Smooth muscle cell (in vitro differentiated cells): ENCODE results near the gene ID4. TPM values are rescaled to one million over a fixed set of nuclear protein-coding genes. Genes with fewer than 3 reads are reported as not detected.

ENCODE experiments used
- DNase-seq: peaks from one replicate; lab custom pipeline; 2025; ENCODE audit not compliant: unreplicated experiment; lab: John Stamatoyannopoulos, UW
- H2AFZ ChIP-seq: fragments of 200-600 bp; sonication (generic); 2 replicates; pipeline ENCODE4 v1.6.0; 2016; ENCODE audit warnings: antibody characterized with exemption, low read depth, mild to moderate bottlenecking
- H3F3A ChIP-seq: fragments of 200-600 bp; sonication (generic); 2 replicates; pipeline ENCODE4 v1.6.0; 2017; ENCODE audit warnings: antibody characterized with exemption, low read depth
- H3K27ac ChIP-seq: fragments of 200-600 bp; sonication (generic); 2 replicates; pipeline ENCODE4 v1.5.1; 2016; ENCODE audit warnings: low read depth, mild to moderate bottlenecking
- H3K27me3 ChIP-seq: fragments of 200-600 bp; sonication (generic); 2 replicates; pipeline ENCODE4 v1.6.1; 2016; ENCODE audit warnings: low read depth, mild to moderate bottlenecking
- H3K36me3 ChIP-seq: fragments of 200-600 bp; sonication (generic); 2 replicates; pipeline ENCODE4 v1.5.1; 2016; ENCODE audit warnings: low read depth
- H3K4me1 ChIP-seq: fragments of 200-600 bp; sonication (generic); 2 replicates; pipeline ENCODE4 v1.5.1; 2016; ENCODE audit warnings: low read depth
- H3K4me2 ChIP-seq: fragments of 200-600 bp; sonication (generic); 2 replicates; pipeline ENCODE4 v1.6.0; 2016; ENCODE audit warnings: mild to moderate bottlenecking
- H3K4me3 ChIP-seq: fragments of 200-600 bp; sonication (generic); 2 replicates; pipeline ENCODE4 v1.5.1; 2016; ENCODE audit warnings: mild to moderate bottlenecking
- H3K79me2 ChIP-seq: fragments of 200-600 bp; sonication (generic); 2 replicates; pipeline ENCODE4 v1.6.0; 2016; ENCODE audit warnings: low read depth, mild to moderate bottlenecking
- H3K9ac ChIP-seq: fragments of 200-600 bp; sonication (generic); 2 replicates; pipeline ENCODE4 v1.6.0; 2016; ENCODE audit warnings: low read depth
- H3K9me3 ChIP-seq: fragments of 200-600 bp; sonication (generic); replicated peaks from 2 replicates; pipeline ENCODE4 v1.5.1; 2016; ENCODE audit warnings: low read depth
- H4K20me1 ChIP-seq: fragments of 200-600 bp; sonication (generic); 2 replicates; pipeline ENCODE4 v1.6.0; 2016; ENCODE audit warnings: low read depth
- CTCF ChIP-seq: fragments of 200-600 bp; sonication (generic); IDR thresholded peaks from 2 replicates; pipeline ENCODE4 v1.5.1; 2017; ENCODE audit warnings: borderline replicate concordance, mild to moderate bottlenecking, antibody characterized with exemption; ENCODE audit not compliant: insufficient read depth, poor library complexity, severe bottlenecking
- WGBS: methylation state at CpG from one replicate; pipeline ENCODE4 v1.1.7; 2016; ENCODE audit warnings: low lambda C conversion rate; 5-methylcytosine and 5-hydroxymethylcytosine counted together
- polyA plus RNA-seq: library from polyadenylated mRNA; unstranded; fragments of >200 nt; fragmentation: Nextera tagmentation; extraction: Ambion mirVana; gene quantifications from 2 replicates; pipeline ENCODE4 v1.2.1, GENCODE V29; 2016
- total RNA-seq: library from RNA; depleted of rRNA; stranded (reverse); fragments of >200 nt; gene quantifications from 2 replicates; pipeline ENCODE4 v1.2.3, GENCODE V29; 2014

Gene ID4
- total and polyA plus RNA-seq, 2 experiments from 2014 or later = 123 to 181 TPM

- Histone ChIP-seq H3K4me3 (peak overlapping the region; percentile 57), H3K79me2 (no peaks in the 10 kb centered on the region), H3K4me1 (peaks cover 26% of the 10 kb centered on the region), H3K9me3 (no peaks in the 10 kb centered on the region), H3F3A (peaks cover 24% of the 10 kb centered on the region), H3K27me3 (no peaks in the 10 kb centered on the region), H3K9ac (peak overlapping the region; percentile 97), H3K4me2 (peak overlapping the region; percentile 90), H2AFZ (peak overlapping the region; percentile 26), H3K36me3 (no peaks in the 10 kb centered on the region), H4K20me1 (no peaks in the 10 kb centered on the region), H3K27ac (peak overlapping the region; percentile 100)
- DNase-seq = no peak
- WGBS = 22% methylated on average over 6 of the region's 6 CpGs
- no peak for TF ChIP-seq CTCF
Measured at GRCh38 chr6:19805129-19805481, 32.1 kb upstream of the ID4 start.

GRCh38 chr6:19806971-19807396 is 30.2 kb upstream of the ID4 start:
- Histone ChIP-seq H3F3A (peaks cover 24% of the 10 kb centered on the region), H3K79me2 (no peaks in the 10 kb centered on the region), H3K4me3 (no peak overlapping the region), H3K4me1 (peaks cover 26% of the 10 kb centered on the region), H2AFZ (no peak overlapping the region), H3K9me3 (no peaks in the 10 kb centered on the region), H3K27ac (no peak overlapping the region), H4K20me1 (no peaks in the 10 kb centered on the region), H3K4me2 (no peak overlapping the region), H3K36me3 (no peaks in the 10 kb centered on the region), H3K27me3 (no peaks in the 10 kb centered on the region), H3K9ac (no peak overlapping the region)
- TF ChIP-seq CTCF = no peak
- WGBS = 96% methylated on average over 15 of the region's 21 CpGs
- no peak for DNase-seq

GRCh38 chr6:19811397-19812079 is 25.6 kb upstream of the ID4 start:
- no peaks in the 10 kb centered on the region for H3K4me1 ChIP-seq
- H3K4me2 ChIP-seq = no peak overlapping the region
- no peaks in the 10 kb centered on the region for H3K27me3 ChIP-seq
- no peak for TF ChIP-seq CTCF
- no peaks in the 10 kb centered on the region for H3K9me3 ChIP-seq
- H3K4me3 ChIP-seq = no peak overlapping the region
- no peak overlapping the region for H3K9ac ChIP-seq
- no peak for DNase-seq
- no peaks in the 10 kb centered on the region for H3K36me3 ChIP-seq
- no peaks in the 10 kb centered on the region for H3K79me2 ChIP-seq
- no peak overlapping the region for H3K27ac ChIP-seq
- no peak overlapping the region for H2AFZ ChIP-seq
- WGBS = 80% methylated on average over 11 of the region's 11 CpGs
- no peaks in the 10 kb centered on the region for H4K20me1 ChIP-seq
- no peaks in the 10 kb centered on the region for H3F3A ChIP-seq
